SK-N-SH treated with all-trans-retinoic acid at 6 μM for 48 hours (cell line): Measurements from ENCODE around the gene NUP210.
"Not testable (repeated sequence)": the region's sequence is repeated elsewhere in the genome, so short reads cannot be mapped to it uniquely, and the experiment has no call there.

Source experiments
- BACH2 ChIP-seq: fragments of 250-450 bp; sonication (Bioruptor Pico); IDR thresholded peaks from 2 replicates; pipeline ENCODE4 v1.9.0; 2021; ENCODE audit warnings: mild to moderate bottlenecking, borderline replicate concordance
- CSRNP3 ChIP-seq: fragments of 250-450 bp; sonication (Bioruptor Pico); IDR thresholded peaks from 2 replicates; pipeline ENCODE4 v1.5.1; 2021; ENCODE audit warnings: mild to moderate bottlenecking, moderate library complexity
- OSR1 ChIP-seq: fragments of 250-450 bp; sonication (Bioruptor Pico); IDR thresholded peaks from 2 replicates; pipeline ENCODE4 v1.8.0; 2022; ENCODE audit warnings: moderate library complexity, mild to moderate bottlenecking, inconsistent platforms
- PATZ1 ChIP-seq: fragments of 250-450 bp; sonication (Bioruptor Pico); IDR thresholded peaks from 2 replicates; pipeline ENCODE4 v1.8.0; 2020; ENCODE audit warnings: mild to moderate bottlenecking, moderate library complexity, borderline replicate concordance
- RARB ChIP-seq: fragments of 250-450 bp; sonication (Bioruptor Pico); IDR thresholded peaks from 2 replicates; pipeline ENCODE4 v1.8.0; 2021; ENCODE audit warnings: mild to moderate bottlenecking, moderate library complexity
- SNAI2 ChIP-seq: fragments of 250-450 bp; sonication (Bioruptor Pico); IDR thresholded peaks from 2 replicates; pipeline ENCODE4 v1.5.0; 2020; ENCODE audit warnings: mild to moderate bottlenecking, moderate library complexity
- TOX ChIP-seq: fragments of 250-450 bp; sonication (Bioruptor Pico); IDR thresholded peaks from 2 replicates; pipeline ENCODE4 v1.8.0; 2021; ENCODE audit warnings: mild to moderate bottlenecking, moderate library complexity, borderline replicate concordance
- ZC3H10 ChIP-seq: fragments of 250-450 bp; sonication (Bioruptor Pico); IDR thresholded peaks from 2 replicates; pipeline ENCODE4 v1.5.1; 2021; ENCODE audit warnings: mild to moderate bottlenecking, moderate library complexity
- ZFP3 ChIP-seq: fragments of 250-450 bp; sonication (Bioruptor Pico); IDR thresholded peaks from 2 replicates; pipeline ENCODE4 v1.5.0; 2020; ENCODE audit warnings: mild to moderate bottlenecking, moderate library complexity
- ZFP30 ChIP-seq: fragments of 450-650 bp; formaldehyde crosslinking; IDR thresholded peaks from 2 replicates; pipeline ENCODE4 v1.5.0; 2022; ENCODE audit warnings: mild to moderate bottlenecking, moderate library complexity
- ZNF565 ChIP-seq: fragments of 450-650 bp; formaldehyde crosslinking; conservative IDR thresholded peaks from 2 replicates; pipeline ENCODE4 v1.5.0; 2020; ENCODE audit warnings: low read depth, mild to moderate bottlenecking, moderate library complexity
- ZNF70 ChIP-seq: fragments of 450-650 bp; formaldehyde crosslinking; IDR thresholded peaks from 2 replicates; pipeline ENCODE4 v1.5.0; 2020; ENCODE audit warnings: mild to moderate bottlenecking, moderate library complexity
- ZNF8 ChIP-seq: fragments of 450-650 bp; formaldehyde crosslinking; IDR thresholded peaks from 2 replicates; pipeline ENCODE4 v1.5.0; 2020; ENCODE audit warnings: mild to moderate bottlenecking, moderate library complexity

- TF ChIP-seq CSRNP3 (CRISPR knock-in tag); ZFP30; PATZ1 (CRISPR knock-in tag); ZNF8; ZNF70 (CRISPR knock-in tag); ZC3H10 (CRISPR knock-in tag); ZFP3 (CRISPR knock-in tag); ZNF565 (CRISPR knock-in tag); BACH2 (CRISPR knock-in tag); TOX (CRISPR knock-in tag); SNAI2 (CRISPR knock-in tag); RARB; OSR1 (CRISPR knock-in tag): not testable (repeated sequence)
These were observed 8.6 kb upstream of the NUP210 start for GRCh38 chr3:13428678-13429077.
